Measurements from ENCODE around the gene HLA-E.

Gene HLA-E

GRCh38 chr6:30500421-30501355 lies 11.4 kb downstream of the HLA-E start:
- Histone ChIP-seq H3K4me2 (ENCODE audit: low read depth, low read length, poor library complexity, severe bottlenecking) (peak overlapping the region; percentile 31), H2AFZ (ENCODE audit: low read length) (peak overlapping the region; percentile 5), H3F3A (ENCODE audit: low read depth) (no peaks in the 10 kb centered on the region), H3K79me2 (ENCODE audit: insufficient read depth, low read length) (no peaks in the 10 kb centered on the region), H3K9me3 (ENCODE audit: insufficient read depth, low read depth, low read length) (no peaks in the 10 kb centered on the region), H4K20me1 (ENCODE audit: insufficient read depth, low read length, poor library complexity, severe bottlenecking) (no peaks in the 10 kb centered on the region), H3K36me3 (ENCODE audit: insufficient read depth, low read length) (no peaks in the 10 kb centered on the region), H3K9me2 (replicated peaks; ENCODE audit: low read depth, low read length) (no peaks in the 10 kb centered on the region), H3K4me3 (ENCODE audit: low read length, poor library complexity, severe bottlenecking) (no peak overlapping the region), H3K27me3 (ENCODE audit: insufficient read depth, low read length, poor library complexity, severe bottlenecking) (no peaks in the 10 kb centered on the region), H3K4me1 (ENCODE audit: insufficient read depth, low read length, poor library complexity, severe bottlenecking) (peaks cover 18% of the 10 kb centered on the region), H3K9ac (ENCODE audit: low read depth, low read length, poor library complexity, severe bottlenecking) (peak overlapping the region; percentile 3)
- no peak for TF ChIP-seq EZH2phosphoT487 (IDR thresholded peaks at IDR 0.05; ENCODE audit: borderline replicate concordance)

- H3F3A ChIP-seq (ENCODE audit: low read depth): peaks cover 19% of the 10 kb centered on the region
- H3K4me2 ChIP-seq (ENCODE audit: low read depth, low read length, poor library complexity, severe bottlenecking): peak overlapping the region; percentile 90
- peak overlapping the region; percentile 67 for H3K4me3 ChIP-seq (ENCODE audit: low read length, poor library complexity, severe bottlenecking)
- no peaks in the 10 kb centered on the region for H3K27me3 ChIP-seq (ENCODE audit: insufficient read depth, low read length, poor library complexity, severe bottlenecking)
- peaks cover 48% of the 10 kb centered on the region for H3K4me1 ChIP-seq (ENCODE audit: insufficient read depth, low read length, poor library complexity, severe bottlenecking)
- H3K36me3 ChIP-seq (ENCODE audit: insufficient read depth, low read length): no peaks in the 10 kb centered on the region
- H3K9me2 ChIP-seq (replicated peaks; ENCODE audit: low read depth, low read length): no peaks in the 10 kb centered on the region
- no peak for TF ChIP-seq EZH2phosphoT487 (IDR thresholded peaks at IDR 0.05; ENCODE audit: borderline replicate concordance)
- TF ChIP-seq, protein P1, sequence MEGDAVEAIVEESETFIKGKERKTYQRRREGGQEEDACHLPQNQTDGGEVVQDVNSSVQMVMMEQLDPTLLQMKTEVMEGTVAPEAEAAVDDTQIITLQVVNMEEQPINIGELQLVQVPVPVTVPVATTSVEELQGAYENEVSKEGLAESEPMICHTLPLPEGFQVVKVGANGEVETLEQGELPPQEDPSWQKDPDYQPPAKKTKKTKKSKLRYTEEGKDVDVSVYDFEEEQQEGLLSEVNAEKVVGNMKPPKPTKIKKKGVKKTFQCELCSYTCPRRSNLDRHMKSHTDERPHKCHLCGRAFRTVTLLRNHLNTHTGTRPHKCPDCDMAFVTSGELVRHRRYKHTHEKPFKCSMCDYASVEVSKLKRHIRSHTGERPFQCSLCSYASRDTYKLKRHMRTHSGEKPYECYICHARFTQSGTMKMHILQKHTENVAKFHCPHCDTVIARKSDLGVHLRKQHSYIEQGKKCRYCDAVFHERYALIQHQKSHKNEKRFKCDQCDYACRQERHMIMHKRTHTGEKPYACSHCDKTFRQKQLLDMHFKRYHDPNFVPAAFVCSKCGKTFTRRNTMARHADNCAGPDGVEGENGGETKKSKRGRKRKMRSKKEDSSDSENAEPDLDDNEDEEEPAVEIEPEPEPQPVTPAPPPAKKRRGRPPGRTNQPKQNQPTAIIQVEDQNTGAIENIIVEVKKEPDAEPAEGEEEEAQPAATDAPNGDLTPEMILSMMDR (conservative IDR thresholded peaks at IDR 0.05; ENCODE audit: low read length): no peak
- no peaks in the 10 kb centered on the region for H3K79me2 ChIP-seq (ENCODE audit: insufficient read depth, low read length)
- H2AFZ ChIP-seq (ENCODE audit: low read length): no peak overlapping the region
- H3K9ac ChIP-seq (ENCODE audit: low read depth, low read length, poor library complexity, severe bottlenecking): peak overlapping the region; percentile 79
- no peaks in the 10 kb centered on the region for H3K9me3 ChIP-seq (ENCODE audit: insufficient read depth, low read depth, low read length)
- no peaks in the 10 kb centered on the region for H4K20me1 ChIP-seq (ENCODE audit: insufficient read depth, low read length, poor library complexity, severe bottlenecking)
These were observed 18.8 kb downstream of the HLA-E start for GRCh38 chr6:30507849-30508827.

DNA sequence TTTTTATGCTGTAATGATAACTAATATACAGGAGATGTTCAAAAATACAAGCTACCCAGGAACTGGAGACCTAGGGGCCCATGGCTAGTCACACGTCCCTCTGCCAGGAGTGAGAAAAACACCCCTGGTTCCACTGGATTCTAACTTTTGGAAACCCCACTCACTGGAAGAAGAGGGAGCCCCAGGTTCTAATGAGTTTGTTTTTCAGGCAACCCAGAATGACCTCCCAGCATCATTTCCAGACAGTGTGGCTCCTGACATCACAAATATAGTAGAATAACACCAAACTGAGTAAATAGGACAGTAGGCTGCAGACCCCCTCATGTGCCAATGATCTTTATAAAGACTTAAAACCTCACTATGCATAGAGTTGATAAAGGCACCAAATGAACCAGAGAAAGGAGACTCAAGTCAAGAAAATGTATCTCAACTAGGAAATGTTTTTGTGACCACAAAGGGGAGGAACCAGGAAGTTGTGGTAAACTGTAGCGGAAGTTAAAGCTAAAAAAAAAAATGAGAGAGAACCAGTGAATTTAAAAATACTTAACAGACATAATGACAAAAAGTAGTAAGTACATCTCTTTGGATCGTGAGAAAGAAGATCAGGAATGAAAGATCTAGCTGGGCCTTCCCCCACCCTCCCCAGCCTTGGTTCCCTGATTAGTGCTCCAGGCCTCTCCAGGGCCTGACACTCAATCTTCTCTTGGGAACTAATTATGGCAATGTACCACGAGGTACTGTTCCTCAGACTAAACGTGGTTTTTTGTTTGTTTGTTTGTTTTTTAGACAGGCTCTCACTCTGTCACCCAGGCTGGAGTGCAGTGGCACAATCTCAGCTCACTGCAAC lies 19.8 kb downstream of the HLA-E start:
- H3K9me3 ChIP-seq (ENCODE audit: insufficient read depth, low read depth, low read length): no peaks in the 10 kb centered on the region
- peaks cover 19% of the 10 kb centered on the region for H3F3A ChIP-seq (ENCODE audit: low read depth)
- no peaks in the 10 kb centered on the region for H3K9me2 ChIP-seq (replicated peaks; ENCODE audit: low read depth, low read length)
- peak overlapping the region; percentile 90 for H3K4me2 ChIP-seq (ENCODE audit: low read depth, low read length, poor library complexity, severe bottlenecking)
- peak overlapping the region; percentile 79 for H3K9ac ChIP-seq (ENCODE audit: low read depth, low read length, poor library complexity, severe bottlenecking)
- H3K79me2 ChIP-seq (ENCODE audit: insufficient read depth, low read length): no peaks in the 10 kb centered on the region
- H4K20me1 ChIP-seq (ENCODE audit: insufficient read depth, low read length, poor library complexity, severe bottlenecking): no peaks in the 10 kb centered on the region
- H2AFZ ChIP-seq (ENCODE audit: low read length): no peak overlapping the region
- peak overlapping the region; percentile 67 for H3K4me3 ChIP-seq (ENCODE audit: low read length, poor library complexity, severe bottlenecking)
- H3K27me3 ChIP-seq (ENCODE audit: insufficient read depth, low read length, poor library complexity, severe bottlenecking): no peaks in the 10 kb centered on the region
- no peak for TF ChIP-seq EZH2phosphoT487 (IDR thresholded peaks at IDR 0.05; ENCODE audit: borderline replicate concordance)
- TF ChIP-seq, protein P1 (conservative IDR thresholded peaks at IDR 0.05; ENCODE audit: low read length): no peak
- peaks cover 56% of the 10 kb centered on the region for H3K4me1 ChIP-seq (ENCODE audit: insufficient read depth, low read length, poor library complexity, severe bottlenecking)
- H3K36me3 ChIP-seq (ENCODE audit: insufficient read depth, low read length): no peaks in the 10 kb centered on the region

Data from Loucy (cell line).